GM12878 (cell line): ENCODE measurements around the gene UNKL. TPM values are rescaled to one million over a fixed set of nuclear protein-coding genes. Genes with fewer than 3 reads are reported as not detected.

ENCODE experiments used
- ATF2 ChIP-seq: IDR thresholded peaks from 2 replicates; pipeline ENCODE4 v1.6.1; 2012; ENCODE audit warnings: low read length, inconsistent platforms
- BCL11A ChIP-seq: IDR thresholded peaks from 2 replicates; pipeline ENCODE4 v1.6.1; 2011; ENCODE audit warnings: low read depth, low read length
- BCLAF1 ChIP-seq: fragments of 450-650 bp; IDR thresholded peaks from 2 replicates; pipeline ENCODE4 v1.6.1; 2017; ENCODE audit warnings: antibody characterized with exemption, mild to moderate bottlenecking, moderate library complexity
- BMI1 ChIP-seq: fragments of 450-650 bp; IDR thresholded peaks from 2 replicates; pipeline ENCODE4 v1.6.1; 2016; ENCODE audit warnings: mild to moderate bottlenecking, moderate library complexity, borderline replicate concordance
- CHD1 ChIP-seq: IDR thresholded peaks from 2 replicates; pipeline ENCODE4 v1.6.1; 2012; ENCODE audit warnings: low read depth, low read length, improper control_type of control experiment
- CREM ChIP-seq: IDR thresholded peaks from 2 replicates; pipeline ENCODE4 v1.6.1; 2014; ENCODE audit warnings: antibody characterized with exemption, low read depth
- EED ChIP-seq: sonication (generic); IDR thresholded peaks from 2 replicates; pipeline ENCODE4 v1.6.1; 2016; ENCODE audit warnings: antibody characterized with exemption, low read depth
- ELK1 ChIP-seq: IDR thresholded peaks from 2 replicates; pipeline ENCODE4 v1.6.1; 2012; ENCODE audit warnings: low read depth, low read length, improper control_type of control experiment
- HCFC1 ChIP-seq: fragments of 150-350 bp; IDR thresholded peaks from 2 replicates; pipeline ENCODE4 v1.6.1; 2014; ENCODE audit warnings: low read length
- HDGF ChIP-seq: fragments of 450-650 bp; IDR thresholded peaks from 2 replicates; pipeline ENCODE4 v1.6.1; 2016; ENCODE audit warnings: antibody characterized with exemption
- KAT2A ChIP-seq: conservative IDR thresholded peaks from 2 replicates; pipeline ENCODE4 v1.6.1; 2011; ENCODE audit warnings: low read depth, low read length; ENCODE audit not compliant: control insufficient read depth
- MEF2A ChIP-seq: IDR thresholded peaks from 2 replicates; pipeline ENCODE4 v1.6.1; 2011; ENCODE audit warnings: low read depth, mild to moderate bottlenecking, low read length, moderate library complexity; ENCODE audit not compliant: insufficient read depth
- MLLT1 ChIP-seq: fragments of 450-650 bp; IDR thresholded peaks from 2 replicates; pipeline ENCODE4 v1.6.1; 2016; ENCODE audit warnings: mild to moderate bottlenecking
- NBN ChIP-seq: fragments of 450-650 bp; IDR thresholded peaks from 2 replicates; pipeline ENCODE4 v1.6.1; 2016
- NR2F1 ChIP-seq: fragments of 450-650 bp; conservative IDR thresholded peaks from 2 replicates; pipeline ENCODE4 v1.6.1; 2017; ENCODE audit warnings: mild to moderate bottlenecking
- PAX5 ChIP-seq: IDR thresholded peaks from 2 replicates; pipeline ENCODE4 v1.6.1; 2011; ENCODE audit warnings: low read depth, low read length, borderline replicate concordance
- POLR2A ChIP-seq: IDR thresholded peaks from 2 replicates; pipeline ENCODE4 v1.6.1; 2011; ENCODE audit warnings: low read depth, mild to moderate bottlenecking, low read length
- POLR2AphosphoS5 ChIP-seq: IDR thresholded peaks from 2 replicates; pipeline ENCODE4 v1.6.1; 2011; ENCODE audit warnings: mild to moderate bottlenecking, low read length, inconsistent platforms
- RELB ChIP-seq: fragments of 450-650 bp; IDR thresholded peaks from 2 replicates; pipeline ENCODE4 v1.6.1; 2017; ENCODE audit warnings: low read depth, mild to moderate bottlenecking, moderate library complexity
- SRF ChIP-seq, 2 experiments: IDR thresholded peaks; 2 replicates each; pipeline ENCODE4 v1.6.1; 2011; ENCODE audit warnings: low read depth in 2 of 2, low read length in 2 of 2, mild to moderate bottlenecking in 1 of 2, moderate library complexity in 1 of 2
- TCF7 ChIP-seq: IDR thresholded peaks from 2 replicates; pipeline ENCODE4 v1.6.1; 2014; ENCODE audit warnings: antibody characterized with exemption, borderline replicate concordance
- YY1 ChIP-seq: IDR thresholded peaks from 2 replicates; pipeline ENCODE4 v1.6.1; 2011; ENCODE audit warnings: low read depth, mild to moderate bottlenecking, low read length
- ZBED1 ChIP-seq: IDR thresholded peaks from 2 replicates; pipeline ENCODE4 v1.6.1; 2016; ENCODE audit warnings: borderline replicate concordance
- polyA plus RNA-seq, 11 experiments: library from polyadenylated mRNA; depleted of rRNA in 4 of 11; unstranded in 6 of 11; stranded (reverse) in 5 of 11; fragments of >200 nt; fragmentation: Nextera tagmentation in 4 of 11; fragmentation: Illumina TruSeq in 1 of 11; extraction: Ambion mirVana in 4 of 11; extraction: Trizol in 1 of 11; gene quantifications; 1 replicate in 1 of 11; 2 replicates in 10 of 11; pipeline versions ENCODE4 v1.2.1 to v1.2.3, GENCODE V29; 2011 to 2016; ENCODE audit warnings: inconsistent platforms in 2 of 11, missing spikeins in 2 of 11, low read depth in 1 of 11
- total RNA-seq, 4 experiments: library from RNA; depleted of rRNA in 3 of 4; stranded (reverse); fragments of >200 nt in 3 of 4; fragmentation: Illumina TruSeq in 1 of 4; extraction: Trizol in 1 of 4; gene quantifications; 2 replicates each; pipeline versions ENCODE4 v1.2.1 to v1.2.3, GENCODE V29; 2013 to 2021

Gene UNKL
- total and polyA plus RNA-seq, 10 of the 15 experiments (the other 5 are each of a cell fraction or from before 2014, with no cell fraction given): 0.40 to 21.6 (median 9.1) TPM

GRCh38 chr16:1458977-1459341 lies 44.5 kb upstream of the UNKL start (continued):
- TF ChIP-seq RELB (no peak), ELK1 (no peak), NR2F1 (no peak), NBN (no peak), POLR2A (peak; percentile 66), BCL11A (no peak), BMI1 (no peak), BCLAF1 (no peak), KAT2A (no peak), POLR2AphosphoS5 (0 out of 2 replicates have a peak, but pooled peaks have one; percentile 36), PAX5 (0 out of 2 replicates have a peak, but pooled peaks have one; percentile 65), YY1 (no peak), HDGF (no peak), ATF2 (no peak), SRF (IDR thresholded peaks at IDR 0.05; ENCODE audit: low read depth in 2 of 2, low read length in 2 of 2) (no peak), CREM (no peak), CHD1 (no peak), MLLT1 (no peak), MEF2A (no peak), ZBED1 (0 out of 2 replicates have a peak, but pooled peaks have one; percentile 36), TCF7 (no peak), EED (no peak; the same call in 1 of the 2 replicates), HCFC1 (no peak)
